ENCODE results near the gene SRSF7. TPM values are rescaled to one million over a fixed set of nuclear protein-coding genes. Genes with fewer than 3 reads are reported as not detected.
"Not testable (repeated sequence)": the region's sequence is repeated elsewhere in the genome, so short reads cannot be mapped to it uniquely, and the experiment has no call there.

Gene SRSF7
- total and polyA plus RNA-seq, 4 donors, result 49.8 to 111 (median 65.2) TPM

GRCh38 chr2:38797953-38798352 is 46.8 kb upstream of the SRSF7 start:
- no peak for DNase-seq (ENCODE audit: low spot score)
- Histone ChIP-seq H3K4me1 (ENCODE audit: control insufficient read depth in 4 of 4, insufficient read depth in 4 of 4, low read length in 3 of 4) (peaks cover 5 to 31% (median 16%) of the 10 kb centered on the region in 4 donors), H3K9ac (ENCODE audit: low read depth in 1 of 2, low read length in 2 of 2) (no peak overlapping the region), H3K36me3 (ENCODE audit: control insufficient read depth in 4 of 4, insufficient read depth in 3 of 4, low read depth in 1 of 4, low read length in 3 of 4) (no peaks in the 10 kb centered on the region), H3K27me3 (ENCODE audit: control insufficient read depth in 4 of 4, insufficient read depth in 4 of 4, low read length in 3 of 4) (no peaks in the 10 kb centered on the region), H3K9me3 (ENCODE audit: control insufficient read depth in 4 of 4, low read length in 3 of 4) (no peaks in the 10 kb centered on the region), H3K4me3 (ENCODE audit: low read depth in 1 of 3, low read length in 3 of 3) (no peak overlapping the region), H3K27ac (ENCODE audit: low read depth in 1 of 2, low read length in 2 of 2) (peak overlapping the region; percentile 58 to 77)
- TF ChIP-seq HNF4A (conservative IDR thresholded peaks at IDR 0.05) (peak in 1 of 2 donors; percentile 8), EGR1 (IDR thresholded peaks at IDR 0.05; ENCODE audit: low read depth in 2 of 2) (no peak)
- 39% methylated on average over 3 of the region's 3 CpGs for WGBS

GRCh38 chr2:38797250-38797676 is 46.1 kb upstream of the SRSF7 start:
- Histone ChIP-seq H3K36me3 (ENCODE audit: control insufficient read depth in 4 of 4, insufficient read depth in 3 of 4, low read depth in 1 of 4, low read length in 3 of 4) (no peaks in the 10 kb centered on the region), H3K9me3 (ENCODE audit: control insufficient read depth in 4 of 4, low read length in 3 of 4) (no peaks in the 10 kb centered on the region), H3K4me1 (ENCODE audit: control insufficient read depth in 4 of 4, insufficient read depth in 4 of 4, low read length in 3 of 4) (peaks cover 8 to 33% (median 16%) of the 10 kb centered on the region in 4 donors), H3K27ac (ENCODE audit: low read depth in 1 of 2, low read length in 2 of 2) (no peak overlapping the region), H3K4me3 (ENCODE audit: low read depth in 1 of 3, low read length in 3 of 3) (no peak overlapping the region), H3K9ac (ENCODE audit: low read depth in 1 of 2, low read length in 2 of 2) (no peak overlapping the region), H3K27me3 (ENCODE audit: control insufficient read depth in 4 of 4, insufficient read depth in 4 of 4, low read length in 3 of 4) (no peaks in the 10 kb centered on the region)
- TF ChIP-seq, protein P1, sequence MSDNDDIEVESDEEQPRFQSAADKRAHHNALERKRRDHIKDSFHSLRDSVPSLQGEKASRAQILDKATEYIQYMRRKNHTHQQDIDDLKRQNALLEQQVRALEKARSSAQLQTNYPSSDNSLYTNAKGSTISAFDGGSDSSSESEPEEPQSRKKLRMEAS (IDR thresholded peaks at IDR 0.05), result no peak
- TF ChIP-seq HNF4G (IDR thresholded peaks at IDR 0.05) (no peak), JUND (IDR thresholded peaks at IDR 0.05) (no peak), NR2F2 (IDR thresholded peaks at IDR 0.05) (no peak), ATF3 (IDR thresholded peaks at IDR 0.05) (no peak), HNF4A (conservative IDR thresholded peaks at IDR 0.05) (no peak), TAF1 (conservative IDR thresholded peaks at IDR 0.05) (no peak), RXRA (IDR thresholded peaks at IDR 0.05) (no peak), REST (IDR thresholded peaks at IDR 0.05) (no peak)
- DNase-seq (ENCODE audit: low spot score), result no peak
- 86% methylated on average over 10 of the region's 10 CpGs for WGBS

DNA sequence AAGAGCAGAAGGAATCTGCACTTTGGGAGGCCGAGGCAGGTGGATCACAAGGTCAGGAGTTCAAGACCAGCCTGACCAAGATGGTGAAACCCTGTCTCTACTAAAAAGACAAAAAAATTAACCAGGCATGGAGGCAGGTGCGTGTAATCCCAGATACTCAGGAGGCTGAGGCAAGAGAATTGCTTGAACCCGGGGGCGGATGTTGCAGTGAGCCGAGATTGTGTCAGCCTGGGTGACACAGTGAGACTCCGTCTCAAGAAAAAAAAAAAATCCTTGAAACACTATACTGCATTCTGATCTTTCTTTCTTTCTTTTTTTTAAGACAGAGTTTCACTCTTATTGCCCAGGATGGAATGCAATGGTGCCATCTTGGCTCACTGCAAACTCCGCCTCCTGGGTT is 43.9 kb upstream of the SRSF7 start:
- H3K36me3 ChIP-seq (ENCODE audit: control insufficient read depth in 4 of 4, insufficient read depth in 3 of 4, low read depth in 1 of 4, low read length in 3 of 4); H3K9me3 ChIP-seq (ENCODE audit: control insufficient read depth in 4 of 4, low read length in 3 of 4); H3K4me3 ChIP-seq (ENCODE audit: low read depth in 1 of 3, low read length in 3 of 3); H3K27me3 ChIP-seq (ENCODE audit: control insufficient read depth in 4 of 4, insufficient read depth in 4 of 4, low read length in 3 of 4); DNase-seq (ENCODE audit: low spot score): not testable (repeated sequence)
- Histone ChIP-seq H3K9ac (ENCODE audit: low read depth in 1 of 2, low read length in 2 of 2) (peak overlapping the region in 1 of 2 donors; percentile 3), H3K27ac (ENCODE audit: low read depth in 1 of 2, low read length in 2 of 2) (peak overlapping the region; percentile 81 to 93), H3K4me1 (ENCODE audit: control insufficient read depth in 4 of 4, insufficient read depth in 4 of 4, low read length in 3 of 4) (peaks cover 8 to 33% (median 16%) of the 10 kb centered on the region in 4 donors)
- 77% methylated on average over 7 of the region's 7 CpGs for WGBS
